Forelimb muscle (tissue), 1 donor: ENCODE measurements around the gene BCKDHB. TPM values are rescaled to one million over a fixed set of nuclear protein-coding genes. Genes with fewer than 3 reads are reported as not detected.

ENCODE experiments used
- DNase-seq: peaks from one replicate; pipeline ENCODE4 v3.0.0-alpha.2; 2013; ENCODE audit warnings: low read depth
- polyA plus RNA-seq: library from polyadenylated mRNA; unstranded; fragments of 120-200 nt; gene quantifications from one replicate; pipeline ENCODE4 v1.2.1, GENCODE V29; 2013; ENCODE audit not compliant: insufficient read length

Gene BCKDHB
- polyA plus RNA-seq, 1 donor = 18.5 TPM

GRCh38 chr6:80382811-80383210 is 276.3 kb downstream of the BCKDHB start:
- no peak for DNase-seq

GRCh38 chr6:80388507-80388906 is 282.0 kb downstream of the BCKDHB start:
- DNase-seq = no peak

Other genes with a start within 250 kb of the BCKDHB start
- gene ELOVL4, start 159.1 kb upstream of the BCKDHB start, polyA plus RNA-seq = 2.3 TPM
- gene TTK, start 102.0 kb upstream of the BCKDHB start, polyA plus RNA-seq = 6.4 TPM